HG02870 (cell line): ENCODE results near the gene CSPG4.

Source experiments
- ATAC-seq: cut with Tn5 transposase; IDR thresholded peaks from one replicate; pipeline ENCODE4 v1.9.1; 2021; ENCODE audit warnings: mild to moderate bottlenecking, moderate library complexity; ENCODE audit not compliant: unreplicated experiment

CSPG4 gene

GRCh38 chr15:75671730-75672602 lies 40.7 kb downstream of the CSPG4 start:
- ATAC-seq = no peak

GRCh38 chr15:75669879-75670212 lies 42.8 kb downstream of the CSPG4 start:
- no peak for ATAC-seq

- no peak for ATAC-seq
Measured at GRCh38 chr15:75669191-75669878, 43.3 kb downstream of the CSPG4 start.

- ATAC-seq = no peak
Measured at GRCh38 chr15:75666823-75667501, 45.7 kb downstream of the CSPG4 start.

- no peak for ATAC-seq
Measured at GRCh38 chr15:75663931-75664421, 48.7 kb downstream of the CSPG4 start.

GRCh38 chr15:75662823-75663519 lies 49.7 kb downstream of the CSPG4 start:
- no peak for ATAC-seq

- ATAC-seq = no peak
Measured at GRCh38 chr15:75661756-75662140, 50.9 kb downstream of the CSPG4 start.

GRCh38 chr15:75661100-75661755 lies 51.4 kb downstream of the CSPG4 start:
- no peak for ATAC-seq

- no peak for ATAC-seq
Measured at GRCh38 chr15:75659928-75660645, 52.6 kb downstream of the CSPG4 start.

- no peak for ATAC-seq
Measured at GRCh38 chr15:75659141-75659771, 53.4 kb downstream of the CSPG4 start.

GRCh38 chr15:75656813-75657212 lies 55.8 kb downstream of the CSPG4 start:
- no peak for ATAC-seq

GRCh38 chr15:75656331-75656730 lies 56.3 kb downstream of the CSPG4 start:
- ATAC-seq = no peak

GRCh38 chr15:75655931-75656330 lies 56.7 kb downstream of the CSPG4 start:
- ATAC-seq = no peak

- ATAC-seq = no peak
Measured at GRCh38 chr15:75654201-75654907, 58.3 kb downstream of the CSPG4 start.

- ATAC-seq = no peak
Measured at GRCh38 chr15:75653347-75653913, 59.2 kb downstream of the CSPG4 start.

- ATAC-seq = no peak
Measured at GRCh38 chr15:75651810-75652543, 60.7 kb downstream of the CSPG4 start.

- no peak for ATAC-seq
Measured at GRCh38 chr15:75650908-75651809, 61.5 kb downstream of the CSPG4 start.
